Measurements from ENCODE around the gene MYLK4. TPM values are rescaled to one million over a fixed set of nuclear protein-coding genes. Genes with fewer than 3 reads are reported as not detected.

The MYLK4 gene
- total RNA-seq, 2 donors from 2014 or later = 0.24 to 0.33 TPM

DNA sequence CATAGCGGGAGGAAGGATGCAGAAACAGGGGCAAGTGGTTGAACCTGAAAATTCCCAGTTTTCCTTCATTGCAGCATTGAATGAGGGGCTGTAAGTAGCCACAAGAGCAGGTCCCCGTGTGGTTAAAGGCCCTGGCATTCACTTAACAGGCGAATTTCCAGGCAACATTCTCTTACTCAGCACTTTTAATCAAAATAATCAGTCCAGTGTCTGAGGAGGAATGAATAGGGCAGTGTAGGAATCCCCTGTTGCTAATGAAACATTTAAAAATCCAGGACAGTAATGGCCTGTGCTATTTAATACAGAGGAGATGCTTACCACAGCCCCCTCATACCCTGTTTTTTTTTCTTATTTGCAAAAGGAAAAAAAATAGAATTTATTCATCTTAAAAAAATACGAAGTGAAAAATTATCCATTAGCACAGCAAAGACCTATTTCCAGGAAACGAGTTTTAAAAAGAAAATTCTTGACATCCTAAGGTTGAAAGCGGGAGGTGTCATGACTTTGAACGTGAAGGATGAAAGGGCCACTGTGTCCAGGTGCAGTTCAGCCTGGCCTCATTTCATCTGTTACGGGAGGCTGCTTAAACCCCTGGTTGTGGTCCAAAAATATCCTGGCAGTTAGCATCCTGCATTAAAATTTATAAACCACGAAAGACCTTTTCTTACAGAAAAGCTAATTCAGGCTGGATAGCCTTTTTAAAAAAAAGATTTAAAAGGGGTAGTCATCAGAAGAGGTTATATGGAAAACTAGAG lies 20.2 kb downstream of the MYLK4 start:
- Mint-ChIP-seq H3K27ac (no peak overlapping the region), H3K27me3 (peaks cover 7 to 9% of the 10 kb centered on the region in 2 donors)
- no peak for DNase-seq (ENCODE audit: low spot score)

DNA sequence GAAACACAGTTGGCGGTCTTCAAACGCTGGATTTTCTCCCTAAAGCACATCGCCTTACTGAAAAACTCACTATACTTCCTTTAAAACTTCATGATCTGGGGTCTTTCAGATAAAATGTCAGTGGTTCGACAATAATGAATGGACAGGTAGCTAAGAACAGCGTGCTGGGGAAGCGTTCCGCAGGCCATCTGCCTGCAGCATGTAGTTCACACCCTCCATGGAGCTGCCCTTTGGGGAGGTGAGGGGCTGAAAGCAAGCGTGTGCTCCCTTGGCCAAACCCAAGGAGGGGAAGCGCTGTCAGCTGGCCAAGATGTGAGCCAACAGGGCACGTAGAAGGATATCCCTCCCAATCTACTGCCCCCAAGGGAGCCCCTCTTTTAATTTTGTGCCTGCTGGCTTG lies 20.8 kb downstream of the MYLK4 start:
- H3K27ac Mint-ChIP-seq = no peak overlapping the region
- H3K36me3 Mint-ChIP-seq = no peaks in the 10 kb centered on the region
- DNase-seq (ENCODE audit: low spot score) (no peak), ATAC-seq (no peak)
- peaks cover 15 to 16% of the 10 kb centered on the region in 2 donors for H3K4me1 Mint-ChIP-seq (ENCODE audit: low read depth in 2 of 2)
- H3K27me3 Mint-ChIP-seq = peaks cover 9 to 11% of the 10 kb centered on the region in 2 donors
- H3K9me3 Mint-ChIP-seq = no peaks in the 10 kb centered on the region
- no peak overlapping the region for H3K4me3 Mint-ChIP-seq

More for the DNA sequence above, 20.2 kb downstream of the MYLK4 start:
- Mint-ChIP-seq H3K36me3 (no peaks in the 10 kb centered on the region), H3K9me3 (no peaks in the 10 kb centered on the region), H3K4me1 (ENCODE audit: low read depth in 2 of 2) (peaks cover 15 to 16% of the 10 kb centered on the region in 2 donors), H3K4me3 (no peak overlapping the region)
- ATAC-seq = no peak

DNA sequence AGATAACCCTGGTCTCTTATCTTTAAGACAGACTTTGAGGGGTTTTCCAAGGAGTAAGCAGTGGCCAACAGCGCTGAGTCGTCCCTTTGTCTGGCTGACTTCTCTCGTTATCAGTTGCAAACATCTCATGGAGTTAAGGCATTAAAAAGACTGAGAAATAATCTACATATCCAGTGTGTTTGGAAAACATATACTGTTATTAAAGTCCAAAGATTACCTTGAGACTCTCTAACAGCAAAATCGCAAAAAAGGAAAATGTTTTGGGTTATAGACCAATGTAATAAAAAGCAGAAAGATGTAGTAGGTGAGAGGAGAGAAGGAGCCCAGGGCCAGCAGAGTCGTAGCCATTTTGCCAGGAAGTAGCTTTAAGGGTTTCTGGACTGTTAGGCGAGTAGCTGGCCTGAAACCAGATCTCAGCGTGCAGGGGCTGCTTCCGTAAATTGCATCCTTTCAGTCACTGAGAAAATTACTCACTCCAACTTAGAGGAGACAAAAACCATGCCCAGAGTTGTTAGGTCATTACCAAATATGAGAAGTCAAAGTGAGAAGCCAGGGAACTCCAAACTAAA lies 24.6 kb downstream of the MYLK4 start:
- peaks cover 7 to 9% of the 10 kb centered on the region in 2 donors for H3K4me1 Mint-ChIP-seq (ENCODE audit: low read depth in 2 of 2)
- no peaks in the 10 kb centered on the region for H3K9me3 Mint-ChIP-seq
- H3K4me3 Mint-ChIP-seq = no peak overlapping the region
- H3K27ac Mint-ChIP-seq = no peak overlapping the region
- DNase-seq (ENCODE audit: low spot score) (no peak), ATAC-seq (peak; percentile 20 to 65)
- H3K27me3 Mint-ChIP-seq = peaks cover 9 to 14% of the 10 kb centered on the region in 2 donors
- no peaks in the 10 kb centered on the region for H3K36me3 Mint-ChIP-seq

DNA sequence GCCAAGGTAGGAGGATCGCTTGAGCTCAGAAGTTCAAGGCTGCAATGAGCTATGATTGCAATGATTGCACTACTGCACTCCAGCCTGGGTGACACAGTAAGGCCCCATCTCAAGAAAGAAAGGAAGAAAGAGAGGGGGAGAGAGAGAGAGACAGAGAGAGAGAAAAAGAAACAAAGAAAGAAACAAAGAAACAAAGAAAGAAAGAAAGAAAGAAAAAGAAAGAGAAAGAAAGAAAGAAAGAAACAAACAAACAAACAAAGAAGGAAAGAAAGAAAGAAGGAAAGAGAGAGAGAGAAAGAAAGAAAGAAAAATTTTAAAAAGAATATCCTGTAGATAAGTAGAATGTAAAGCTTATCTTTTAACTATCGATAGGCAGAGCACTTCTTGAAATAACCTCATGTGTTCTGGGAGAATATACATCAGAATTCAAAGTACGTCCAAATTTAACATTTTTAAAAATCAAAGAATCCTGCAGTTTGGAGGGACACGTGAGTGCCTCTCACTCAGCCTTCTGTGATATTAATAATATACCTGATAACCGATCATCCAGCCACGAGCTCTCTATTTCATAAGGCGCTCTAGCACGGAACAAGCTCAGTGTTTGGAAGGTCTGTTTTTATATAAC lies 25.2 kb downstream of the MYLK4 start:
- no peak for ATAC-seq
- Mint-ChIP-seq H3K27ac (no peak overlapping the region), H3K36me3 (no peaks in the 10 kb centered on the region), H3K4me3 (no peak overlapping the region), H3K9me3 (no peaks in the 10 kb centered on the region), H3K4me1 (ENCODE audit: low read depth in 2 of 2) (peaks cover 7 to 9% of the 10 kb centered on the region in 2 donors), H3K27me3 (peaks cover 12 to 16% of the 10 kb centered on the region in 2 donors)
- no peak for DNase-seq (ENCODE audit: low spot score)

DNA sequence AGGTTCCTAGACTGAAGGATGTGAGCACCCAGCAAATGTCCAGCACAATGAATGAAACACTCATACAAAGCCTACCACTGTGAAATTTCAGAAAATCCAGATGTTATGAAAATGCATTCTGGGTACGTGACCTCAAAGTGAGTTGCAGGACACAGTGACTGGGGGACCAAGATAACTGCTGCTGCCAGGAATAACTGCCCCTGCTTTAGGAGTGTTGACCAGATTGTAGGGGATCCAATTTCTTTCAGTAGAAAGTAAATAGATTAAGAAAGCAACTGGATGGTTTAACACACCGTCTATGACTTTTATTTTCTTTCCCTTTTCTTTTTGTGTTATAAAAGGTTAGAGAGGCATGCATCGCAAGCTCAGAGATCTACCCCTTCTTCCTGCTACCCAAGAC lies 29.5 kb downstream of the MYLK4 start:
- no peak overlapping the region for H3K4me3 Mint-ChIP-seq
- no peaks in the 10 kb centered on the region for H3K36me3 Mint-ChIP-seq
- ATAC-seq = no peak
- no peak overlapping the region for H3K27ac Mint-ChIP-seq
- peaks cover 0 to 8% of the 10 kb centered on the region in 2 donors for H3K4me1 Mint-ChIP-seq (ENCODE audit: low read depth in 2 of 2)
- peaks cover 6 to 12% of the 10 kb centered on the region in 2 donors for H3K27me3 Mint-ChIP-seq
- DNase-seq (ENCODE audit: low spot score) = no peak
- H3K9me3 Mint-ChIP-seq = no peaks in the 10 kb centered on the region

DNA sequence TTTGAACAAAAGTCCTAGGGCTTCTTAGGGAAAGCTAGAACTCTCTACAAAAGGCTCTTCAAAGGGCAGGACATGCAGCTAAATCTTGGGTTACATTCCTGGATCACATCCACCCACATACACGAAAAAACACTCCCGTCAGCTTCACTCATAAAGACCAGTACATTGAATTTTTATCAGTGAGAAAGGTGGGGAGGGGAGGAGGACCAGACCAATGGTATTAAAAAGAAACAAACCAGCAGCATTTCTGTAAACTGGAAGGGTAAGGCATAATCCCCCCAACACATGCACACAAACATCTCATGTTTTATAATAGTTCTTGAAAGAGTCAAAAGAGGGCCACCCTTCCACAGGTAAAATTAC lies 31.6 kb downstream of the MYLK4 start:
- DNase-seq (ENCODE audit: low spot score) = no peak
- H3K9me3 Mint-ChIP-seq = no peaks in the 10 kb centered on the region
- peaks cover 5 to 6% of the 10 kb centered on the region in 2 donors for H3K27me3 Mint-ChIP-seq
- H3K4me1 Mint-ChIP-seq (ENCODE audit: low read depth in 2 of 2) = peaks cover 0 to 4% of the 10 kb centered on the region in 2 donors
- no peak overlapping the region for H3K4me3 Mint-ChIP-seq
- no peak for ATAC-seq
- H3K27ac Mint-ChIP-seq = no peak overlapping the region
- H3K36me3 Mint-ChIP-seq = no peaks in the 10 kb centered on the region

DNA sequence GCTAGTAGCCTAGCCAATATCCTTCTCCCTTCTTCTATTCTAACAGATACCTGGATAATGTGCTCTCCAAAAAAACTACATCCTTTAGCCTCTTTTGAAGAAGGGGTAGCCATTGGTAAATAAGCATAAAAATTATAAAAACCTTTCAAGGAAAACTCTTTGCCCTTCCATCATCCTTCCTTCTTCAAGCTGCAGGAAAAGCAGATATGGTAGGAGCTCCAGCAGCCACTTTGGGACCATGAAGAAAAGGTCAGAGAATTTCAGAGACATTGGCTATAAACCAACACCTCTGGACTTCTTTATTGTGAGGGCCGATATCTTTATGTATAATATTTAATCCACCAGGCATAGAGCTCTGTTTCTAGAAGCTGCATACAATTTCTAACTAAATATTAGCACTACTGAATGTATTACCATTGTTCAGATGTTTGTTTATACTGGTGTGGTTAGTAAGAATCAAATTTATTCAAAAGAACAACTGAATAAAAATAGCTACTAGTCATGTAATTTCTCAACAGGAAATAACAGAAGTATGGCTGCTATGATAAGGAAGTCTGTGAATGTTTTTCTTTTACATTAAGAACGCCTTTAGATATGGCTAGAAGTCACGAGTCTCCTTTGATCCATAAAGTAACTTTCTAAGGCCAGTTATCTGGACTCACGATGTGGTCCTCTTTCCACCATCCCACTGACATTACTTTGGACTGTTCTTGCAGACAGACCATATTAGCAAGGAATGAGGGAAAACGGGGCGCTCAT lies 32.2 kb downstream of the MYLK4 start:
- Mint-ChIP-seq H3K9me3 (no peaks in the 10 kb centered on the region), H3K4me3 (no peak overlapping the region), H3K4me1 (ENCODE audit: low read depth in 2 of 2) (peaks cover 0 to 9% of the 10 kb centered on the region in 2 donors), H3K27me3 (peaks cover 5 to 6% of the 10 kb centered on the region in 2 donors), H3K36me3 (no peaks in the 10 kb centered on the region), H3K27ac (no peak overlapping the region)
- DNase-seq (ENCODE audit: low spot score) (no peak), ATAC-seq (no peak)

DNA sequence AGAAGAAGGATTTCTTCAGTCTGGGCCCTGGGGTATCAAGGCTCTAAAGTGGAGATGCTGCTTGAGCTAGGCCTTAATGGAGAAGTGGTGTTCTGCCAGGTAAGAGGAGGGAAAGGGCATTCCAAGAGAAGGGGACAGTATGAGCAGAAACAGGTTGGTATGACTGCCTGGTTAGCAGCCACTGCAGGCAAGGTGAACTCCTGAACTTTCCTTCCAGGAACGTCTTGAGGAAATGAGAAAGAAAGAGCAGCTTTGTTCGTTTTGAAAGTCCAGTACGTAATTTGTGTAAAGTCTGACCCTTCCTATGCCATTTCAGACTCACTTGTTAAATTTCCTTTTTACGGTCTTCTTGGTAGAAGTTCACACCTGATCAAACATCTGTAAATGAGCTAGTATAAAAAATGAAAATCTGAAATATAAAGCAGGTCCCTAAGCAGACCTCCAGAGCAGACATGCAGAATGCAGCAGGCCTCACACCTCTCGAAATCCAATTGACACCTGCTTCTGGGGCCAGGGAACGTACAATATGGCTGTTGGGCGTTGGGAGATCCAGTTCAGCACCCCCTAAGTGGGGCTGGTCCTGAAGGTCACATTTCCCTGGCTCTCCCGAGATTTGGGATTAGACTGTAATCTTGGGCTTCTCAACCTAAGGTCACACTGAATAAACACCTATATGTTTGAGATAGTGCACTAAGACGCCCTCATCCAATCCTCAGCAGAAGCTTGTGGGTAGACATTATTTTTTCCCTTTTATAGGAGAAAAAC lies 33.6 kb downstream of the MYLK4 start:
- Mint-ChIP-seq H3K27ac (peak overlapping the region in 1 of 2 donors; percentile 8), H3K4me3 (no peak overlapping the region), H3K36me3 (no peaks in the 10 kb centered on the region), H3K9me3 (no peaks in the 10 kb centered on the region), H3K27me3 (peaks cover 5 to 6% of the 10 kb centered on the region in 2 donors), H3K4me1 (ENCODE audit: low read depth in 2 of 2) (peaks cover 0 to 9% of the 10 kb centered on the region in 2 donors)
- DNase-seq (ENCODE audit: low spot score) = no peak
- ATAC-seq = no peak

DNA sequence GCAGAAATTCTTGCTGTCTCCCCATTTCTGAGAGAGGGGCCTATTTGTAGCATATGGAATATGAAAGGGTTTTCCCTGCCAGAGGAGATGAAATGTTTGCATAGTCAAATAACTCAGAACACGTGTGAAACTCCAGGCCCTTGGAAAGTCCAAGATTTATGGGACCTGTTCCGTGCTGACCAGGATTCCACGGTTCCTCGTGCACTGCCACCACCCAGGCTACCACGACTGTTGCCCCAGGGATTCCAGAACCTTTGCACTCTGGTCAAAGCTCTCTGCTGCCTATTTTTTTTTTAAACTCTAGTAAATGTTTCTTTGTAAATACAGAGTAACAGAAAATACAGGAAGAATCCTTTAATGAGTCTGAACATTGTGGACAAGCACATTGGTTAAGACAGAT lies 35.0 kb downstream of the MYLK4 start:
- DNase-seq (ENCODE audit: low spot score) (no peak), ATAC-seq (no peak)
- no peak overlapping the region for H3K4me3 Mint-ChIP-seq
- no peak overlapping the region for H3K27ac Mint-ChIP-seq
- peaks cover 5 to 6% of the 10 kb centered on the region in 2 donors for H3K27me3 Mint-ChIP-seq
- peaks cover under 1% of the 10 kb centered on the region for H3K36me3 Mint-ChIP-seq
- H3K9me3 Mint-ChIP-seq = no peaks in the 10 kb centered on the region
- H3K4me1 Mint-ChIP-seq (ENCODE audit: low read depth in 2 of 2) = peaks cover 0 to 9% of the 10 kb centered on the region in 2 donors

DNA sequence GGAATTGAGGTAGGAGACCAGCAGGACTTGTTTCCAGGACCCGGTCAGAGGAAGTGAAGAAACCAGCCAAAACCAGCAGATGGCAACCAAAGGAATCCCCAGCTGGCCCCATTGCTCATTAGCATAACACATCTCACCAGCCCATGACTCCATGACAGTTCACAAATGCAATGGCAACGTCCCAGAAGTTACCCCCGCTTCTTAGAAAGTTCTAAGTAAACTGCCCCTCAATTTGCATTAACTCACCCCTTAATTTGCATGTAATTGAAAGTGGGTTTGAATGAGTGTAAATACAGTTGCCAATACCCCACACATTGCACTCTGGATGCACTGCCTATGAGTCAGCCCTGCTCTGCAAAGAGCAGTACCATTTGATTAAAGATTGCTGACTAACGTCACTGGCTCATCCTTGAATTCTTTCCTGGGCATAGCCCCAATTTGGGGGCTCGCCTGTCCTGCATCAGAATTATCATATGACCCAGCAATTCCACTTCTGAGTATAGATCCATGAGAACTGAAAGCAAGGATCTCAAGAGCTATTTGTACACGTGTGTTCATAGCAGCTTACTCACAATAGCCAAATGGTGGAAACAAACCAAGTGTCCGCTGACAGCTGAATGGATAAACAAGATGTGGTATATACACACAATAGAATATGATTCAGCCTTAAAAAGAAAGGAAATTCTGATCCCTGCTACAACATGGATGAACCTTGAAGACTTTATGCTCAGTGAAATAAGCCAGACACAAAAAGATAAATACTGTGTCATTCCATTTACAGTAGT lies 36.4 kb downstream of the MYLK4 start:
- Mint-ChIP-seq H3K27ac (peak overlapping the region in 1 of 2 donors; percentile 22), H3K27me3 (peaks cover 5 to 6% of the 10 kb centered on the region in 2 donors), H3K36me3 (peaks cover 12% of the 10 kb centered on the region), H3K4me3 (peak overlapping the region; percentile 5), H3K4me1 (ENCODE audit: low read depth in 2 of 2) (peaks cover 0 to 9% of the 10 kb centered on the region in 2 donors), H3K9me3 (peaks cover 8% of the 10 kb centered on the region)
- DNase-seq (ENCODE audit: low spot score) = no peak
- peak; percentile 76 to 84 for ATAC-seq

DNA sequence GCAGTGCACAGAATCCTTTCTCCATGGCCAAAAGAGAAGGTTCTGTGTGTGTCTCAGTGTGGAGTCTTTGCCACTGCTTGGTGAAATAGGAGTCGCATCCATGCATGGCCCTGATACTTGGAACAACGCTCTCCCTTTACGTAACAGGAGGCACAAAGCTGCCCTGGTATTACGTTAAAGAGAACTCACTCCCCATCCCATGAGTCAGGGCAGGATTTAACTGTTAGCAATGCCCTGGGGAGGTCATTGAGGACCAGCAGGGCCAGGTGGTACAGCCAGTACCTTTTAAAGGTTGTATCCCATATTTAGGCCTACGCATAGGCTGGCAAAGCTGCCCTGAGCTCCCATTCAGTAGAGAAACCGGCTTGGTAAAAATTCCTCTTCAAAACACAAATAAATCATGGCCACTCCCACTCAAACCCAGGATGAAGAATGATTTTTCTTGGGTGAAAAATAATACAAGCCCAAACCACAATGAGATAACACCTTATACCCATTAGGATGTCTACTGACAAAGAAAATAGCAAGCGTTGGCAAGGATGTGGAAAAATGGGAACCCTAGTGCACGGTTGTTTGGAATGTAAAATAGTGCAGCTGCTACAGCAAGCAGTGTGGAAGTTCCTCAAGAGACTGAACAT lies 37.1 kb downstream of the MYLK4 start:
- peaks cover 12% of the 10 kb centered on the region for H3K36me3 Mint-ChIP-seq
- no peak for DNase-seq (ENCODE audit: low spot score)
- ATAC-seq = no peak
- H3K27ac Mint-ChIP-seq = no peak overlapping the region
- H3K9me3 Mint-ChIP-seq = peaks cover 8% of the 10 kb centered on the region
- peaks cover 0 to 4% of the 10 kb centered on the region in 2 donors for H3K4me1 Mint-ChIP-seq (ENCODE audit: low read depth in 2 of 2)
- no peak overlapping the region for H3K4me3 Mint-ChIP-seq
- H3K27me3 Mint-ChIP-seq = peaks cover 7 to 13% of the 10 kb centered on the region in 2 donors

DNA sequence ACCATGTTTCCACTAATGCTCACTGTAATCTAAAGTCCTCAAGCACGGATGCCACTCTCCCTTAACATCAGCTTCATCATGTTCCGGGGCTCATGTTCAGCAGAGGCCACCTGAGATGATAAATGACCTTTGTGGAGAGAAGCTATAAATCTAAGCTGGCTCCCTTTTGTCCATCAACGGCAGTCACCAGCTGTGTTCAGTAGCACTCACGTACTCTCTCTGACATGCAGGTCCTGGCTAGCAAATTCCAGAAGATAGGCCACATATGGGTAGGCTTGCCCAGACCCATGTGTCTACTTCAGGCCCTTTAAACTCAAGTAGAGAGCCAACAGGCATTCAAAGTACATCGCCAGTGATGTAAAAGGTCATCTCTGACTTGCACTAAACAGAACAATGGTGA lies 38.6 kb downstream of the MYLK4 start:
- DNase-seq (ENCODE audit: low spot score) (no peak), ATAC-seq (no peak)
- Mint-ChIP-seq H3K27ac (no peak overlapping the region), H3K9me3 (peaks cover 8% of the 10 kb centered on the region), H3K4me3 (no peak overlapping the region), H3K36me3 (peaks cover 12% of the 10 kb centered on the region), H3K27me3 (peaks cover 7 to 17% of the 10 kb centered on the region in 2 donors), H3K4me1 (ENCODE audit: low read depth in 2 of 2) (peaks cover 0 to 4% of the 10 kb centered on the region in 2 donors)
